DND-41 (cell line): ENCODE data around the gene RPUSD3.

Experiments
- CTCF ChIP-seq: IDR thresholded peaks from 2 replicates; pipeline ENCODE4 v1.5.1; 2012; ENCODE audit warnings: borderline replicate concordance, low read length, moderate library complexity, mild to moderate bottlenecking; ENCODE audit not compliant: poor library complexity, severe bottlenecking; ENCODE audit errors: extremely low read depth
- EZH2 ChIP-seq: IDR thresholded peaks from 3 replicates; pipeline ENCODE4 v1.6.1; 2012; ENCODE audit warnings: borderline replicate concordance, low read depth, mild to moderate bottlenecking, moderate library complexity, low read length, inconsistent platforms; ENCODE audit not compliant: severe bottlenecking

- TF ChIP-seq CTCF (no peak), EZH2 (no peak)
These were observed 49.4 kb downstream of the RPUSD3 start for GRCh38 chr3:9794400-9794799.
